HG03354 (cell line): ENCODE data around the gene KCNQ2.

Experiments
- ATAC-seq: cut with Tn5 transposase; IDR thresholded peaks from one replicate; pipeline ENCODE4 v1.9.1; 2021; ENCODE audit warnings: mild to moderate bottlenecking; ENCODE audit not compliant: unreplicated experiment, poor library complexity, severe bottlenecking

The KCNQ2 gene

GRCh38 chr20:63378626-63379025 is 93.8 kb downstream of the KCNQ2 start:
- no peak for ATAC-seq

GRCh38 chr20:63377951-63378381 is 94.5 kb downstream of the KCNQ2 start:
- ATAC-seq: no peak

- ATAC-seq: no peak
These were observed 95.1 kb downstream of the KCNQ2 start for GRCh38 chr20:63377256-63377941.

GRCh38 chr20:63376283-63377250 is 95.9 kb downstream of the KCNQ2 start:
- ATAC-seq: no peak

GRCh38 chr20:63375438-63375837 is 97.0 kb downstream of the KCNQ2 start:
- ATAC-seq: no peak

- ATAC-seq: no peak
These were observed 98.0 kb downstream of the KCNQ2 start for GRCh38 chr20:63374504-63374903.

GRCh38 chr20:63373996-63374395 is 98.5 kb downstream of the KCNQ2 start:
- no peak for ATAC-seq

GRCh38 chr20:63372971-63373885 is 99.2 kb downstream of the KCNQ2 start:
- no peak for ATAC-seq

GRCh38 chr20:63371291-63371865 is 101.1 kb downstream of the KCNQ2 start:
- no peak for ATAC-seq

GRCh38 chr20:63370618-63371187 is 101.8 kb downstream of the KCNQ2 start:
- ATAC-seq: no peak

GRCh38 chr20:63369724-63370617 is 102.5 kb downstream of the KCNQ2 start:
- no peak for ATAC-seq

GRCh38 chr20:63369024-63369530 is 103.4 kb downstream of the KCNQ2 start:
- no peak for ATAC-seq

GRCh38 chr20:63368151-63368550 is 104.3 kb downstream of the KCNQ2 start:
- ATAC-seq: no peak

- no peak for ATAC-seq
These were observed 104.9 kb downstream of the KCNQ2 start for GRCh38 chr20:63367446-63368055.

GRCh38 chr20:63366390-63367365 is 105.8 kb downstream of the KCNQ2 start:
- no peak for ATAC-seq

- no peak for ATAC-seq
These were observed 106.7 kb downstream of the KCNQ2 start for GRCh38 chr20:63365601-63366389.
